Measurements from ENCODE around the gene CTXND1.
"Not testable (repeated sequence)": the region's sequence is repeated elsewhere in the genome, so short reads cannot be mapped to it uniquely, and the experiment has no call there.

The CTXND1 gene

GRCh38 chr15:80252121-80252518 lies at the start of gene CTXND1:
TSS of gene CTXND1 (minus strand) at chr15:80252213. CDS start at chr15:80201949, 50,264 bp downstream.
- no peak for TF ChIP-seq CTCF (IDR thresholded peaks at IDR 0.05; ENCODE audit: control insufficient read depth, extremely low read depth, insufficient read depth)
- H3K4me3 ChIP-seq (ENCODE audit: low read depth, low read length): peak within 1 kb of the TSS; percentile 34
- DNase-seq (ENCODE audit: low read depth): no peak

GRCh38 chr15:80301472-80301871 lies 49.5 kb upstream of the CTXND1 start:
- H3K4me3 ChIP-seq (ENCODE audit: low read depth, low read length): no peak overlapping the region
- no peak for TF ChIP-seq CTCF (IDR thresholded peaks at IDR 0.05; ENCODE audit: control insufficient read depth, extremely low read depth, insufficient read depth)
- no peak for DNase-seq (ENCODE audit: low read depth)

GRCh38 chr15:80295777-80296176 lies 43.8 kb upstream of the CTXND1 start:
- not testable (repeated sequence) for DNase-seq (ENCODE audit: low read depth); H3K4me3 ChIP-seq (ENCODE audit: low read depth, low read length)

GRCh38 chr15:80292079-80292478 lies 40.1 kb upstream of the CTXND1 start:
- no peak for TF ChIP-seq CTCF (IDR thresholded peaks at IDR 0.05; ENCODE audit: control insufficient read depth, extremely low read depth, insufficient read depth)
- H3K4me3 ChIP-seq (ENCODE audit: low read depth, low read length): no peak overlapping the region
- no peak for DNase-seq (ENCODE audit: low read depth)

GRCh38 chr15:80290891-80291290 lies 38.9 kb upstream of the CTXND1 start:
- not testable (repeated sequence) for H3K4me3 ChIP-seq (ENCODE audit: low read depth, low read length); DNase-seq (ENCODE audit: low read depth)

GRCh38 chr15:80289528-80290495 lies 37.8 kb upstream of the CTXND1 start:
- DNase-seq (ENCODE audit: low read depth): no peak
- no peak overlapping the region for H3K4me3 ChIP-seq (ENCODE audit: low read depth, low read length)
- TF ChIP-seq CTCF (IDR thresholded peaks at IDR 0.05; ENCODE audit: control insufficient read depth, extremely low read depth, insufficient read depth): no peak

GRCh38 chr15:80288131-80288530 lies 36.1 kb upstream of the CTXND1 start:
- no peak overlapping the region for H3K4me3 ChIP-seq (ENCODE audit: low read depth, low read length)
- no peak for TF ChIP-seq CTCF (IDR thresholded peaks at IDR 0.05; ENCODE audit: control insufficient read depth, extremely low read depth, insufficient read depth)
- DNase-seq (ENCODE audit: low read depth): no peak

- no peak overlapping the region for H3K4me3 ChIP-seq (ENCODE audit: low read depth, low read length)
- TF ChIP-seq CTCF (IDR thresholded peaks at IDR 0.05; ENCODE audit: control insufficient read depth, extremely low read depth, insufficient read depth): no peak
- no peak for DNase-seq (ENCODE audit: low read depth)
These were observed 34.0 kb upstream of the CTXND1 start for GRCh38 chr15:80286055-80286454.

All from LNCaP clone FGC (cell line).